GM12801 (cell line): ENCODE measurements around the gene COMMD9.

Experiments used
- CTCF ChIP-seq: IDR thresholded peaks from one replicate; pipeline ENCODE4 v1.5.1; 2011; ENCODE audit warnings: control low read depth; ENCODE audit not compliant: insufficient read length; ENCODE audit errors: extremely low read depth

The COMMD9 gene

GRCh38 chr11:36238036-36238631 lies 51.1 kb downstream of the COMMD9 start:
- no peak for TF ChIP-seq CTCF

GRCh38 chr11:36237391-36237790 lies 51.8 kb downstream of the COMMD9 start:
- no peak for TF ChIP-seq CTCF

GRCh38 chr11:36235750-36236149 lies 53.5 kb downstream of the COMMD9 start:
- no peak for TF ChIP-seq CTCF

GRCh38 chr11:36234825-36235224 lies 54.4 kb downstream of the COMMD9 start:
- no peak for TF ChIP-seq CTCF

- TF ChIP-seq CTCF = no peak
Observed at GRCh38 chr11:36233204-36233603, 56.0 kb downstream of the COMMD9 start.

GRCh38 chr11:36230779-36231699 lies 58.2 kb downstream of the COMMD9 start:
- TF ChIP-seq CTCF = no peak

- TF ChIP-seq CTCF = no peak
Observed at GRCh38 chr11:36229091-36229705, 60.0 kb downstream of the COMMD9 start.
